Fibroblast of pulmonary artery (primary cell): ENCODE data around the gene APOM.

Experiments
- DNase-seq: peaks from one replicate; pipeline ENCODE4 v3.0.0-alpha.2; 2010; ENCODE audit warnings: low read depth
- H3K4me3 ChIP-seq: replicated peaks from 2 replicates; pipeline ENCODE4 v1.5.1; 2011; ENCODE audit warnings: low read depth, mild to moderate bottlenecking, control low read depth, low read length, moderate library complexity
- TF ChIP-seq, protein P1 (sequence below): IDR thresholded peaks from 2 replicates; pipeline ENCODE4 v1.5.1; 2011; ENCODE audit warnings: mild to moderate bottlenecking, control low read depth, low read length, inconsistent platforms; ENCODE audit errors: missing control alignments

The APOM gene

GRCh38 chr6:31639043-31639442, 16.7 kb upstream of the APOM start:
- H3K4me3 ChIP-seq: no peak overlapping the region
- no peak for DNase-seq
- TF ChIP-seq, protein P1, sequence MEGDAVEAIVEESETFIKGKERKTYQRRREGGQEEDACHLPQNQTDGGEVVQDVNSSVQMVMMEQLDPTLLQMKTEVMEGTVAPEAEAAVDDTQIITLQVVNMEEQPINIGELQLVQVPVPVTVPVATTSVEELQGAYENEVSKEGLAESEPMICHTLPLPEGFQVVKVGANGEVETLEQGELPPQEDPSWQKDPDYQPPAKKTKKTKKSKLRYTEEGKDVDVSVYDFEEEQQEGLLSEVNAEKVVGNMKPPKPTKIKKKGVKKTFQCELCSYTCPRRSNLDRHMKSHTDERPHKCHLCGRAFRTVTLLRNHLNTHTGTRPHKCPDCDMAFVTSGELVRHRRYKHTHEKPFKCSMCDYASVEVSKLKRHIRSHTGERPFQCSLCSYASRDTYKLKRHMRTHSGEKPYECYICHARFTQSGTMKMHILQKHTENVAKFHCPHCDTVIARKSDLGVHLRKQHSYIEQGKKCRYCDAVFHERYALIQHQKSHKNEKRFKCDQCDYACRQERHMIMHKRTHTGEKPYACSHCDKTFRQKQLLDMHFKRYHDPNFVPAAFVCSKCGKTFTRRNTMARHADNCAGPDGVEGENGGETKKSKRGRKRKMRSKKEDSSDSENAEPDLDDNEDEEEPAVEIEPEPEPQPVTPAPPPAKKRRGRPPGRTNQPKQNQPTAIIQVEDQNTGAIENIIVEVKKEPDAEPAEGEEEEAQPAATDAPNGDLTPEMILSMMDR: no peak

- no peak overlapping the region for H3K4me3 ChIP-seq
- no peak for DNase-seq
- TF ChIP-seq, protein P1: no peak
Measured at GRCh38 chr6:31639449-31639861, 16.2 kb upstream of the APOM start.

- TF ChIP-seq, protein P1: no peak
- no peak overlapping the region for H3K4me3 ChIP-seq
- no peak for DNase-seq
Measured at GRCh38 chr6:31640612-31641011, 15.1 kb upstream of the APOM start.

DNA sequence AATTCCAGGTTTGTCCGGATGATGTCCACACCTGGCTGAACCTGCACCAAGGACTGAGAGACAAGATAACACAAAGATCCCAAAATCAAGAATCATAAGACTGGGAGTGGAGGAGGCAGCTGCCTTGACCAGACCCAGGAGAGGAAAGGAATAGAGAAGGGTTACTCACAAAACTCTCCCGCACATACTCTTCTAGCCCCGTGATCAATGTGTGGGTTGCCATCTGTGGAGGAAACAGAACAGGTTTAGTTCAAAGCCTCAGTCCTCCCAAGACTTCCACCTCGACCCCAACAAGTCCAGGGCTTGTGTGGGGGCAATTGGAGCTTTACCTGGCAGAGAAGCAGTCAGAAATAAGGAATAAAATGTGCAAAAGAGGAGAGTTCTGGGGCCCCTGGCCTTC, 14.3 kb upstream of the APOM start:
- no peak overlapping the region for H3K4me3 ChIP-seq
- no peak for DNase-seq
- TF ChIP-seq, protein P1: no peak

GRCh38 chr6:31642798-31643570, 12.7 kb upstream of the APOM start:
- no peak for DNase-seq
- no peak overlapping the region for H3K4me3 ChIP-seq
- TF ChIP-seq, protein P1: no peak

DNA sequence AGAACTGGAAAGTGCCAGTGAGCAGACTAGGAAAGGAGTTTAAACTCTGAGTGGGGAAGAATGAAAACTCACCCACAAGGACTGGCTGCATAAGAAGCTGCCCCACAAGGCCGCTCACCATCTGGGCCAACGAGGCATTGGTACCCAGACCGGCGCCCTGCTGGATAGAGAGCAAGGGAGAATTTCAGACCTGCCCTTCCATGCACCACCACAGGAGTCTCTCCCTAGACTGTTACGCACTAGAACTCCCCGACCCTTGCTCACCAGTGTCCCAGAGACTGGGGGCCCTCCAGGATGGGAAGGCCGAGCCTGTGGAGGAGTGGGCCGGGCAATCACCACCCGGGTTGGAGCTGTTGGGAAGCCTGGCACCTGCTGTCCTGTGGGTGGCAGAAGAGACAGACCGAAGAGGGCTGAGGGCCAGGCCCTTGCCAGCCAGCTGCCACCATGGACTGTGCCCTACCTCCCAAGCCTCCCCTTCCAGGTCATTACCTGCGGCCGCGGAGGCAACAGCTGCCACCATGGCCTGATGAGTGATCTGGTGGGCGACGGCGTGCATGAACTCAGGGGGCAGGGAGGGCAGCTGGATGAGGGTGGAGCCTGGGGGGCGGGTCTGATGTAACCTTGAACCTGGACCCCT, 11.8 kb upstream of the APOM start:
- no peak for DNase-seq
- H3K4me3 ChIP-seq: no peak overlapping the region
- TF ChIP-seq, protein P1: no peak

DNA sequence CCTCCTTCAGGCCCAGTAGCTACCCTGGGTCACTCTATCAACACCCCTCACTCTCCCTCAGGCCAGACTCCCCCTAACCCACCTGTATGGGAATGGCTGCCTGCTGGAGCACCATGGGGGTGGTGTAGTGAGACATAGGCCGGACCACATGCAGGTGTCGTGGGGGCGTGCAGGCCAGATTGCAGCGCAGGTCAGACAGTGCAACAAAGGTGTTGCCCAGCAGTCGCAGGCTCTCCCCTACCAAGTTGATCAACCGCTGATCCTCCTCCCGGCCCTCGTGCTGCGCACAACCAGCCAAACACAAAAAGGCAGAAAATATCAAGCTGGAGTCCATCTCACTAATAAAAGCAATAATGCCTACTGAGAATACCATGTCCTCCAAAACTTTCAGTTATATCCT, 10.4 kb upstream of the APOM start:
- TF ChIP-seq, protein P1: no peak
- no peak for DNase-seq

More for the DNA sequence above, 10.4 kb upstream of the APOM start:
- H3K4me3 ChIP-seq: no peak overlapping the region
